HG03460 (cell line): ENCODE data around the gene ZFHX3.
"Not testable (repeated sequence)": the region's sequence is repeated elsewhere in the genome, so short reads cannot be mapped to it uniquely, and the experiment has no call there.

Experiments
- ATAC-seq: cut with Tn5 transposase; IDR thresholded peaks from one replicate; pipeline ENCODE4 v1.9.1; 2021; ENCODE audit not compliant: unreplicated experiment

ZFHX3 gene

DNA sequence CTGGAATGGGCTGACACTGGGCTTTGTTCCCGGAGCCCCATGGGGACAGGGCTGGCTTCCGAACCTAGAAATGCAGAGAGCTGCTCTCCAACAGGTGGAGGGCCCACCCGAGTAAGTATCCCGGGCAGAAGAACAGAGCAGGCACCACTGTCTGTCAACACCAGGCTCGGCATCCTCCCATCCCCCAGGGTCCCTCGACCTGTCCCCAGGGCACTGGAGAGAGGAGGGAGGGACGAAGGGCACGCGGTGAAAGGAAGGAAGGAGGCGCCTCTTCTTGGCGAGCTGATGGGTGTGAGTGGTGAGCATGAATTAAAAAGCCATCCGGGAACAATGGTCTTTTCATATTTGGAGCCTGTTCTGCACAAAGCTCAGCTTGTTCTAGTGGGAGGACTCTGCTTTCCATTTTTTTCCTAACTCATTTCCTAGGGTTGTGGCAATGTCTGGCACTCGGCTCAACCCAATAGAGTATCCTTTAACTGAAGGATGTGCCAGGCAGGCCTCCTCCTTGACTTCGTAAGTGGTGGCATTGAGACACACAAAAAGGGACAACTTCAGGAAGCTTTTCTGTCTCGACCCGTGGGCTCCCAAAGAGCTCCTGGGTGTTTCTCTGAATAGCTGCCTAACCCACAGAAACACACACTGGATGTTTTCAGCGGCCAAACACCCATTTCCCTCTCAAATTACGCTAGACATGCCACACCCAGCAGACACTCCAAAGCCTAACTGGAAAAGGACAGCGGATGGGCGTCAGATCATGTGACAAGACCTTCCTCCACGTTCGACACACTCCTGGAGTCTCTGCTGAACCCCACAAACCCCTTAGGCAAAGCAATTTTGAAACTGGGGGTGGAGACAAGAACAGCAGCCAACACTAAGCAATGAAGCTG is 47.7 kb downstream of the ZFHX3 start:
- ATAC-seq, result no peak

DNA sequence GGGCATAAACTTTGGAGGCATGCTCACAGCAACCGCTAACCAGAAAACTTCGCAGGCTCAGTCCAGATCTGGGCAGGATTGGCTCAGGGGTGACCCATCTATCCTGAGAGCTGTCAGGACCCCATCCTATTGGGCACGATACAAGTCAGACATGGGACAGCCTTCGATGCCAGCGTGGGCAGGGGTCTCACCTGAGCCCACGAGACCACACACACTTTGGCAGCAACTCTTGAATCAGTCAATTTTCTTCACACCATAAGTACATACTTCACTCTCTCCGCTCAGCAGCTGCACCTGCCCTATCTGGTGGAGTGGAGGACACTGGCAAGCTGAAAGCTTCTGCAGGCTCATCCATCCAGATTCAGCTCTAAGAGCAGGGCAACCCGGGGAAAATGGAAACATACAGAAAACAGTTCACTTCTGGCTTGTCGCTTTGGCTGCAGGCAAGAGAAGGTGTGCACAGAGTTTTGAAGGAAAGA is 48.3 kb downstream of the ZFHX3 start:
- no peak for ATAC-seq

DNA sequence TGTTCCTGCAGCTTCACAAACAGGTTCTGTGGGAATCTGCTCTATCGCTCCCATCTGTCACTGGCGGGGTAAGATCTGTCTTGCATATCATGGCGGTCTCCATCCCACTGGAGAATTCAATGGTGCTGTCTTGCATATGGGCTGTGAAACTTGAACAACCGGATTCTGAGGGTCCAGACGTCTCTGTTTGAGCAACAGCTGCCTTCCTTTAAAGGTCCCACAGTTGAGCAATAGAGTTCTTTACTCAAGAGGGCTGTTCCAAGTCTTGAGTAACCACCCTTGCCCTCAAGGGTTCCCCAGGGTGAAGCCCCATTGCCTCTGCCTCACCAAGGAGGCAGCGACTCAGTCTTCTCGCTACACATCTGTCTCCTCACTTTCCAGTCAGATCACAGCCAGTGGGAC is 50.8 kb downstream of the ZFHX3 start:
- no peak for ATAC-seq

DNA sequence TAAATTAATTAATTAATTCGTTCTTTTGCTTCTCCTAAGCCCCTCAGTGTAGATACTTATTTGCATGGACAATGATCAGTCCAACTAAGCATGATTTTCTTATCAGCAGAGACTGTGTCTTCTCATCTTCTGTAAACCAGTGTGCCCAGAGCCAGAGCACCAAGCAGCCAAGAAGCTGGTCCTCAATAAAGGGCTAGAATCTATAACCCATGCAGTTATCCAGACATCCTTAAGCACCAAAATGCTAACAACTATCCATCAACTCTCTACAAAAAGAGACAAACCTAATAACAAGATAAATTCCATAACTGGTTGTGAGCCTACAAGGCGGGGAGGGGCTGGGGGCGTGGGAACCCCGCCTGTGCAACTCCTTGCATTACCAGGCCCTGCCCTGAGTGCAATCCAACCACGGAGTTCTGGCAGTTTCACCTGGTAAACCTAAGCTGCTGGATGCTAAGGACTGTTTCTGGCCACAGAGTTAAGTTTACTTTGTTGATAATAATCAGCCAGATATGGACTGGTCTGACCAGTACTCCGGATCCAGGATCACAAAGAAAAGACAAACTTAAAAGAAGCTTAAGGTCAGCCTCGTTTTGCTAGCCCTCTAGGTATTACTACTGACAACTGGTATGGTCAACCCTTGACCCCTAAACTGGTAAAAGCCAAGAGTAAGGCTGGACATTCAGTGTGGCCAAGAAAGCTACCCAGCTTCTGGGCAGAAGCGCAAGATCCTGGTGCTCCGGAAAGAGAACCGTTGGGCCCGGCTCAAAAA is 51.5 kb downstream of the ZFHX3 start:
- no peak for ATAC-seq

DNA sequence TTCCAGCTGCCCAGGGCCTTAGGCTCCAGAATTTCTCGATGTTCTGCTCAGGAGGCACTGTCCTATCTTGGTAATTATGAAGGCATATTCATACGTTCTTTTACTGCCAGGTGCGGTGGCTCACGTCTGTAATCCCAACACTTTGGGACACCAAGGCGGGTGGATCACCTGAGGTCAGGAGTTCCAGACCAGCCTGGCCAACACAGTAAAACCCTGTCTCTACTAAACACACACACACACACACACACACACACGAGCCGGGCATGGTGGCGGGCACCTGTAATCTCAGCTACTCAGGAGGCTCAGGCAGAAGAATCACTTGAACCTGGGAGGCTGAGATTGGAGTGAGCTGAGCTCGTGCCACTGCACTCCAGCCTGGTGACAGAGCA is 52.1 kb downstream of the ZFHX3 start:
- ATAC-seq, result not testable (repeated sequence)

DNA sequence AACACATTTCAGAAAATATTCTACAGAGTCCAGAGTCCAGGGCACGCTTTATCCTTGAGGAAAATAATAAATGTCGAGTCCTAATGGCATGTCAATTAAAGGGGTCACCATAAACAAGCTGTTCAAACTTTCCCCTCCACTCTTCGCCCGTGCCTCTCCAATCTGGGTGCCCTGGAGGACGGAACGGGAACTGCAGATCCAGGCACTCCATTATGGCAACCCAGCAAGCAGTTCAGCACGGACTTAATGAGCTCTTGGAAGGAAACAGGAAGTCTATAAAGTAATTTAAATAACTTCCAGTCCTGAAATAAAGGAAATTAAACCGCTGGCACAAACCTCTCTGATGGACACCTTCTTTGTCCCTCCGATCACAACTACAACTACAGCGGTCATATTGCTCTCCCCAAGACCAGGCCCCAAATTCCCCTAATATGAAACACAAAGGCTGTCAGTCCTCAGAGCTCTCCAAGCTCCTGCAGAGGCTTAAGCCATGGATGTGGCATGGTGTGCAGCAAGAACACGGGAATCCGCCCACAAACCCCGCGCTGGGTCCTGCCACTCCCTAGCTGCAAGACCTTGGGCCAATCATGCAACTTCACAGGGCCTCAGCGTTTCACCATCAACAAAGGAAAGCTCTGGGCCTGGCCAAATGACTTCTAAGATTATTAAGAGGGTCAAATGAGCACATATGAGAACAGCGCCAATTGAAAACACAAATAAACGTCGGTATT is 52.6 kb downstream of the ZFHX3 start:
- no peak for ATAC-seq

DNA sequence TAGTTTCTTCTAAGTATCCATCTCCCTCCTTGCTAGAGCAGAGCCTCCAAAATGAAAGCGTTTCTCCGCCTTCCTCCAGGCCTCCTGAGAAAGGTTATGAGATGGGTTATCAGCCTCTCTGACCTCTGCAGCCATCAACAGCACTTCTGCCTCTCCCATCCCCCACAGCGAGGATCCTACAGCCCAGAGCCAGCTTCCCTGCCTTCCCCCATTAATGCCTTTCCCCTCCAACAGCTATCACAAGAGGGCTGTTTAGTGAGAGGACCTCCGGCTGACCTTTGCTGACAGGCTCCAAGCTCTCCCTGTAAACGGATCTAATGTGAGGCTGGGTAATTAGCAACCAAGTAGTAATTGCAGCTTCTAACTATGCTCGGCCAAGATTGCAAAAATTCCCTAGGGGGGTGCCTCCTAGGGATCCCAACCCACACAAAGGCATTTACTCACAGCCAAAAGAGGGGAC is 55.8 kb downstream of the ZFHX3 start:
- no peak for ATAC-seq

DNA sequence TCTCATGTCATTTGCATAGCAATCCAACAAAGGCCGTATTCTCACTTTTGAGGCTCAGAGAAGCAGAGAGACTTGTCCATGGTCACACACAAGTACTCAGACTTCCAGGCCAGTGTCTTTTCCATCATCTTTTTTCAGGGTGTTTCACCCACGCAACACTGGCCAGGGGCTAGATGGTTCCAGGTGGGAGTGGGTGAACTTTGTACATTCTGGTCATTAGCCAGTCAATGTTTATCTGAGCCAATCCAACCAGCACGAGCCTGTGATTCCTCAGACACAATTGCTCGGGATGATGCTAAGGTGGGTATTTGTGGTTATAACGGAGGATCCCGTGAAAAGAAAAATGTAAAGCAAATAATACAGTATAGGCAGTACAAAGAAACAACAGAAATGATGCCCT is 56.3 kb downstream of the ZFHX3 start:
- no peak for ATAC-seq

DNA sequence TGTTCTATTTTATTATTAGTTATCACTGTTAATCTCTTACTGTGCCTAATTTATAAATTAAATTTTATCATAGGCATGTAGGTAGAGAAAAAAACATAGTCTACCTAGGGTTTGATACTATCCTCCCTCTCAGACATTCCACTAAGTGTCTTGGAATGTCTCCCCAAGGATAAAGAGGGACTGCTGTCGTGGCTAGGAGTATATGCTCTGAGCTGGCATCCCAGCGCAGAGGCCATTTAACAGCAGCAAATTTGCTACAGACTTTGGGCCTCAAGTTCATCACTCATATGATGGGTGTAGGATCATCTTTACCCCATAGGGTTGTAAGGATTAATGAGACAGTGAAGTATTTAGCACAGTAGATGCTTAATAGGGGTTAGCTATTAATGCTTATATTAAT is 56.7 kb downstream of the ZFHX3 start:
- ATAC-seq, result no peak

DNA sequence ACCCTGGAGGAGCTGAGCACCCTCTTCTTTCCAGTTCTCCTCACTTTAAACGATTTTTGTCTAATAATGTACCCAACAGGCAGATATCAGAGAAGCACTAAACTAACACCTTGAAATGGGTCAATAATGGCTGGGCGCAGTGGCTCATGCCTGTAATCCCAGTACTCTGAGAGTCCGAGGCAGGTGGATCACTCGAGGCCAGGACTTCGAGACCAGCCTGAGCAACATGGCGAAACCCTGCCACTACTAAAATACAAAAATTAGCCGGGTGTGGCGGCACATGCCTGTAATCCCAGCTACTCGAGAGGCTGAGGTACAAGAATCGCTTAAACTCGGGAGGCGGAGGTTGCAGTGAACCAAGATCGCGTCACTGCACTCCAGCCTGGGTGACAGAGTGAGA is 57.4 kb downstream of the ZFHX3 start:
- no peak for ATAC-seq

DNA sequence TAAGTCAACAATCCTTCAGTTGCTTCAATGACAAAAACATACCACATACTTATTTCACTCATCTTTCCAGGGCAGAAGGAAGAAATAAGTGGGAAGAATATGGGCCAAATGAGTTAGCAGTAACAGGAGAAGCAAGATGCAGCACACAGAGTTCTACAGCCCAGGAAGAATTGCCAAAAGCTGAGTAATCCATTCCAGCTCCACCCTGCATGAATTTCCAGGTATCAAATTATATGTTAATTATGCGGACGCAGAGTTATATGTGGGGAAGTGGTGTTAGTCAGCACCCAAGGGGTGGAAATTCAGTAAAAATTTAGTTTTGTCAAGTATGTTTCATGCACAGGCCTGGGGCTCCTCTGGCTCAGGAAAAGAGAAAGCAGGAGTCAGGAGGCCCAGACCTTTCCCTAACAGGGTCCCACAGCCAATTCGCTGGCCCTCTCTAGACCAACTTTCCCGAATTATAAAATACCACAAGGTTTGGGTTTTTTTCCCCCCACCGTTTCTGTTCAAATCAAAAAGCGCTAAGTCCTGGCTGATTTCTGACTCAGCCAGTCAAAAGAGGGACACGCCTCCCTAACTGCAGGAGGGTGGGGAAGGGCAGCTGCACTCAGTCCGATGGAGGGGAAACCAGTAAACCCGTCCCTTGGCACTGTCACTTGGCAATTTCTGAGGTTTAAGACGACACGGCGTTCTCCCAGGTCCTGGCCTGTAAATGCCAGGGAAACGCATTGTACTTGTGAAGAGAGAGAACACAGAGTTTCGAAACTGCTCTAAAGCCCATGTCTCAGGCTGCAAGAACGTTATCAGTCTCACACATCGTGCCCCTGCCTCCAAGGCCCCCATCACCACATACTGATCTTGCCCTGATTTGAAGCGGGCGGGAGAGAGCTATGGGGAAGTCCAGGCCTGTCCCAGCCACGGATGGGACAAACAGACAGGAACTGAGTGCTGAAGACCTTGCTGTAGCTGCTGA is 58.1 kb downstream of the ZFHX3 start:
- no peak for ATAC-seq

DNA sequence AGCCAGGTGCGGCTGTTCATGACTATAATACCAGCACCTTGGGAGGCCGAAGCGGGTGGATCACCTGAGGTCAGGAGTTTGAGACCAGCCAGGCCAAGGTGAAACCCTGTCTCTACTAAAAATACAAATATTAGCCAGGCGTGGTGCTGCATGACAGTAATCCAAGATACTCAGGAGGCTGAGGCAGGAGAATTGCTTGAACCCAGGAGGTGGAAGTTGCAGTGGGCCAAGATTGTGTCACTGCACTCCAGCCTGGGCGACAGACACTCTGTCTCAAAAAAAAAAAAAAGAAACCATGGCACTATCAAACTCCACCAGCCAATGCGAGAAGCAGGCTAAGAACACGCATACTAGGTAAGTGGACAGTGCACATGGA is 58.7 kb downstream of the ZFHX3 start:
- ATAC-seq, result not testable (repeated sequence)

DNA sequence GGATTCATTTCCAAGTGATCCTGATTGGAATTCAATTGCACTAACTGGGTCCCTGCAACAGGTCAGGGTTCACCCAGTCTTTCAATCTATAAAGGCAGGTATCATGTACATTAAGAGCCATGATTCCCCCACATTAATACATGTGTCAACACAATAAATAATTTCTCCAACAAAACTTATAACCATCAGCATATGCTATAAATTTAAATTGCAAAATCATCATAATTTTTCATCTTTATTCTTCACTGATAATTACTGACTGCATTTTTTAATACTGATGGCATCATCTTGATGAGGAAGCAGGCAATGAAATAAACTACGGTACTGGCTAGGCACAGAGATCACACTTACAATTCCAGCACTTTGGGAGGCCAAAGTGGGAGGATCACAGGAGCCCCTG is 59.4 kb downstream of the ZFHX3 start:
- no peak for ATAC-seq

DNA sequence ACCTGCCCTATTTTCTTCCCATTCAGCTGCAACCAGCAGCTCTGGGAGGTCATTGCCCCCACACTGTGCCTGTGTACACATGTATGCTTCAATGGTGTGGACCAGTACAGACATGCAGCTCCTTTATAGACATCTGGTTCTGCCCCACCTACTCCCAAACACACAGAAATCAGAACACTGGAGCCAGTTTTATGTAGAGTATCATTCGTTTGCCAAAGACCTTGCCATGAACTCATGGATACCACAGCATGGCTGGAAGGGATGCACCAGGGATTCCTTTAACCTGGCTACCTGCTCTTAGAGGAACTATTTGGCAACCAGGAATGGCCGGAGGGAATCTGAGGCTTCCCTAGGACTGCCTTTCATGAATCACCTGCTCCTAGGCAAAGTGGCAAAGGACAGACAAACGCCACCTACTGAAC is 60.4 kb downstream of the ZFHX3 start:
- no peak for ATAC-seq

DNA sequence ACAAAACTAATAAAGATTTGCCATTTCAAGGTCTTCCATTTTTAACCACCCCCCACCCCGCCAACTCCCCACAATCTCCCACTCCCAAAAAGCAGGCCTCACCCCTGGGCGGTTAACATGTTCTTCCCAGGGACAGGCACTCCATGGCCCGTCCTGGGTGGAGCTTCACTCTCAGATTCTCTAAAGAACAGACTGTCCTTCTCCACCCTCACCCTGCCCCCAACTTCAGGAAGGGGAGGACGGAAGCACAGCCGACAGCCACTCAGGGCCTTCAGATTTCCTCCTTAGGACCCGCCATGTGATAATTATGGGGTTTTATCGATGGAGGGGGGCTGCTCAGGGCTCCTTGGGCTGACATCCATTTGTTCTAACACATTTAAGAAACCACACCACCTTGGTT is 61.9 kb downstream of the ZFHX3 start:
- ATAC-seq, result no peak

DNA sequence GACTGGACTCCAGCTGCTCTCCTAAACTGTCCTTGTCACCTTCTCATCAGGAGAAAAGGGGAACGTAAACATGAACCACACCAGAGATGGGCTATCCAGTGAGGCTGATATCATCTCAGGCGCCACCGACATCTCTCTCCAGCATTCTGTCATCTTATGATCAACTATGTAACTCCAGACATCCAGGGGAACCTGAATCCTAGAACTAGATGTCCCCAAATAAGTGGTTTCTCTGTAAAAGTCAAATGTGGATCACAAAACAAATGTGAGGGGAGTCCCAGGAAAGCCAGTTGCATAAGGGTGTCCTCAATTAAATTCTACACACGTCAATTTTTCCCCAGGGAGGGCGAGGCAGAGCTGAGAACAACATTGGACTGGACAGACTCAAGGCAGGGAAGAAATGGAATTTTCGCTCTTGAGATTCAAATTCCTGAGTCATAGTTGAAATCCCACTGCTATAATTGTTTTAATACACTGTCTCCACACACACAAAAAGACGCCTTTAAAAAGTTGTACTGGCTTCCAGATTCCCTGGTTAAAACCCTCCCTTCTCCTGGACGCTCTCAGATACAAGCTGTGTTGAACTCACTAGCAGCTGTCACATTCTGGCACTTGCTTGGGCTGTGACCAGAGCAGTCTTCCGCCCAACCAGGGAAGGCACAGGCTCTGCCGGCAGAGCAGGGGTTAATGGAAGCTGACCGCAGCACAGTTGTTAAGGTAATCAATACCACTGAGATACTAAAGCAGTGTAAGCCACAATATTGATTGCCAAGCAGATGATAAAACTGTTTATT is 62.6 kb downstream of the ZFHX3 start:
- ATAC-seq, result no peak

DNA sequence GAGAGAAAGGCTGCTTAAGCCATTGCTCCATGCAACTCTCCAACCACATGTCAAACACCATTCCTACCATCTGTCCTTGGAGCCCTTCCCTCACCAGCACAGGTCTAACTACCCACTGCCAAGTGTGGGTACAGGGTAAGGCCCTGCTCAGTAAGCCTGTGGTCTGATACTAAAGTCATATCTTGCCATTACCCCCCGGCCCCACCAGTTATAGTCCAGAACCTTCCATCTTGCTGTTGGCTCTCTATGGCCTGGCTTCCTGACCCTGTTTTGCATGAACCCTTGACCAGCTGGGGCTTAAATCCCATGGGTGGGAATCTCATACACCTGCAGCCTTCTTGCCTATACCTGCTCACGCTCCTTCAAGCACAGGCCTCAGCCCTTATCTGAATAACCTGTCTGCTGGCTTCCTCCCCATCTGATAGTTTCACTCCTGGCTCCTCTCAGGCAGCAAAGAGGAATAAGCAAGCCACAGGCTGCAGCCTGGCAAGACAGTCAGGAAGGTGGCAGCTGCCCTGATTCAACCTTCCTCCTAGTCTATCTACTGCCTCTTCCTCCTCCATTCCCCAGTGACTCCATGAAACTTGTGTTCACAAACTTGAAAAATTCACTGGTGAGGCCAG is 64.1 kb downstream of the ZFHX3 start:
- ATAC-seq, result no peak

DNA sequence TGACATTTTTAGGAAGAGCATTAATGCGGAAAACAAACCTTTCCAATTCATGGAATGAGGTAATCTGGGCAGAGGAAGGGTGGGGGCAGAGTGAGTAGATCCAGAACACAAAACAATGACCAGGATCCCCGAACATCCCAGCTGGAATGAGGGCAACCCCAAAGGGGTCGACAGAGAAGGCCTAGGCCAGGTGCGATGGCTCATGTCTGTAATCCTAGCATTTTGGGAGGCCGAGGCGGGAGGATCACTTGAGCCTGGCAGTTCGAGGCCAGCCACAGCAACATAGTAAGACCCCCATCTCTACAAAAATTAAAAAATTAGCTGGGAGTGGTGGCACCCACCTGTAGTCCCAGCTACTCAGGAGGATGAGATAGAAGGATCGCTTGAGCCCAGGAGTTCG is 64.7 kb downstream of the ZFHX3 start:
- ATAC-seq, result no peak

DNA sequence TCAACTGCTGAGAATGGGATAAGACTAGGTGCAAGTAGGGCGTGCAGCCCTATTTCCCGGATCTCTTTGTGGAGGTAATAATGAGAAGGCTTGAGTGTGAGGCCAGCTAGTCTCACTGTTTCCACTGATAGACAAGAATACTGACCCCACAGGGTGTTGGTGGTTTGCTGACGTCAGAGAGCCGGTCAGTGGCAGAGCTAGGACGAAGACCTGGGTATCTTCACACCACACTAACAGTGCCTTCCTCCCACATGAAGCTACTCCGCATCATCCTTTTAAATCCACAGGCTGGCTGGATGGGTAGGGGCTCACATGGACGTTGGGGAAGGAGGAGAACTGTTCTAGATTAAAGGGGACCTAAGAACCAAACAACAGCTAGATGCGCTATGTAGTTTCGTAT is 68.0 kb downstream of the ZFHX3 start:
- no peak for ATAC-seq
